HG02938 (cell line): Measurements from ENCODE around the gene SPTLC2.
A peak's percentile ranks its signal among the peaks of the same experiment; 100 is the strongest.

Experiments used
- ATAC-seq: cut with Tn5 transposase; IDR thresholded peaks from one replicate; pipeline ENCODE4 v1.9.1; 2021; ENCODE audit warnings: mild to moderate bottlenecking, moderate library complexity; ENCODE audit not compliant: unreplicated experiment

The SPTLC2 gene

DNA sequence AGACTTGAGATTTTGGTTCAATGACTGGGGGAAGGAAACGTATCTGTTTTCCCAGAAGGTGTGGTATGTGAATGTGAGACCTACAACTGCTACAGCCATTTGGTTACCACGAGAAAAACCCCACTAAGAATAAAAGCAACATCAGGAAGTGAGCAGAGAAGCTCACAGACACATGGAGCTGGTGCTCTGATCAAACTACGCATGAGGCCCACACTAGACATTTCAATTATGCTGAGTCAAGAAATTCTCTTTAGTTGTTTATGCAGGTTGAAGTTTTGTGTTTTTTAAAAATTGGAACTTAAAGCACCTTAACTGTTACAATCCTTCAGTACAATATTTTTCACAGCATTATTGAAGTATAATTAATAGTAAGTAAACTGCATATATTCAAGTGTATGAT lies 8.9 kb upstream of the SPTLC2 start:
- no peak for ATAC-seq

DNA sequence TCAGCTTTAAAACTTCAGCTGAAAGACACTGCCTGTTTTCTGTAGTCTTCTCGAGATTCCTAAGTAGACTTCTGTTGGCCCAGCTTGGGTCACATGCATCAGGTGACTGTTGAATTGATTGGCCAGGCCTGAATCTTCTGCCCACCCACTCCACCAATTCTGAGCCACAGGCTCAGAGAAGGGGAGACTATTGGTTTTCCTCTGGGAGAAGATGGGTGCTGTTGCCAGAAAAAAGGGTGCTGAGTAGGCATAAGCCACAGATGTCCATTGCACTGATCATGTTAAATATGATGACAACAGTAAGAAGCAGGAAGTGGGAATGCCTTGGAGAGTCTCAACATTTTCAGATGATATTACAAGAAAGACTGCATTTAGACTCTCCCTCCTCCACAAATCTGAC lies 6.8 kb upstream of the SPTLC2 start:
- no peak for ATAC-seq

DNA sequence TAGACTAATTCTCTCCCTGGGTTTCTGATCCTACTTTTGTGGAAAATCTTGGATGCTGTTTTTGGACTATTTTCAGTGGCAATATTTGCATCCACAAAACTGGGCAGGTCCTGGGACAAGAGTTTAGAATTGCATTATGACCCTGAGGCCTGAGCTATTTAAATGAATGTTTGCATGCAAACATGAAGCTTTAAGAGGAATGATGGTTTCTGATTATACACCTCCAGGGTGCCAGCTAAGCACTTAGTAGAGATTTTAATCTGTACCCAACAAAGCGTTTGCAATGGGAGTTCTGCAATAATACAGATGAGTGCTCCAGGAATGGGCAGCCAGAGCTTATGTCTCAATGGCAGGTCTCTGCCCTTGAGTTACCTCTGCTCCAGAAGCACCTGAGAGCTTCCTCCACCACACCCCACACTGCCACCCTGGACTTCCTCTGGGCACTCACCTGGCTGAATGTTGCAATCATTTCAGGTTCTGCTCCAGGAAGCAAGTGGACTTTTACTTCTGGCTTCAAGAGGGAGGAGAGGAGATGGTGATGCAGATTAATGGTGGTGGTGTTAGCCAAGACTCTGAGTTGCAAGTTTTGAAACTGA lies 6.0 kb upstream of the SPTLC2 start:
- no peak for ATAC-seq

DNA sequence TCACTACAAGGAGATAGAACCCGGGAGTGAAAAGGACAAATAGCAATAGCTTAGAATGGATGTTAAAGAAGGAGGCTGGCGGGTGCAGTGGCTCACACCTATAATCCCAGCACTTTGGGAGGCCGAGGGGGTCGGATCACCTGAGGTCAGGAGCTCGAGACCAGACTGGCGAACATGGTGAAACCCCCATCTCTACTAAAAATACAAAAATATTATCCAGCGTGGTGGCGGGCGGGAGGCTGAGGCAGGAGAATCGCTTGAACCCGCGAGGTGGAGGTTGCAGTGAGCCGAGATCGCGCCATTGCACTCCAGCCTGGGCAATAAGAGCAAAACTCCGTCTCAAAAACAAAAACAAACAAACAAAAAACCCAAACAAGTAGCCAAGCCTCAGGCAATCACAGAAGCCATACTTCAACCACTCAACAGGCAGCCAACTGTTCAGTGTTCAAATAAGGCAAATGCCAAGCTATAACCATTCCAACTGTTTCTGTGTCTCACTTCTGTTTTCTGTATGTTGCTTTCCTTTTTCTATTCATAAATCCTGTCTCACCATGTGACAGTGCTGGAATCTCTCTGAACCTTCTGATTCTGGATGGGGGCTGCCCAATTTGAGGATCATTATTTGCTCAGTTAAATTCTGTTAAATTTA lies 3.9 kb upstream of the SPTLC2 start:
- ATAC-seq = no peak

DNA sequence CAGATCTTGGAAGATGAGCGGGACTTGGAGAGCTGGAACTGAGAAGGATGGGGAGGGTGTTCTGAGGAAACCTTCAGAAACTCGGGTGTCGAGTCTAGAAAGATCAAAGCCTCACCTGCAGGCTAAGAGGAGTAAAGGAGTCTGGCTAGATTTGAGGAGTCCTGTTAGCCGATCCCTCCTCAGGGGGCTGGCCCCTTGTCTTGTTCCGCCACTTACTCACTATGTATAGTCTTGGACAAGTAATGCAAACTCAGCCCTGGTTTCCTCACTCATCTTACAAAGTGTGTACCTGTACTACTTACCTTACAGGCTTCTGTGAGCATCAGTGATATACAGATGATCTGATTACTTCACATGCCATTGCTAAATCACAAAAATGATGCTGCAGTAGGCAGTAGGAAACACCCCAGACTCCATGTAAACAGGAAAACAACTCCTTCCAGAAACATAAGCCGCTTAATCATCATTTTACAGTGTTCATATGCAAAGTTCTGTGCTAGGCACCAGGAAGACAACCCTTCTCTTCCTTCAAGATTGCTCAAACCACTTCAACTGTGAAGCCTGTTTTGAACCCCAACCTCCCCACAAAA lies 2.0 kb upstream of the SPTLC2 start:
- no peak for ATAC-seq

DNA sequence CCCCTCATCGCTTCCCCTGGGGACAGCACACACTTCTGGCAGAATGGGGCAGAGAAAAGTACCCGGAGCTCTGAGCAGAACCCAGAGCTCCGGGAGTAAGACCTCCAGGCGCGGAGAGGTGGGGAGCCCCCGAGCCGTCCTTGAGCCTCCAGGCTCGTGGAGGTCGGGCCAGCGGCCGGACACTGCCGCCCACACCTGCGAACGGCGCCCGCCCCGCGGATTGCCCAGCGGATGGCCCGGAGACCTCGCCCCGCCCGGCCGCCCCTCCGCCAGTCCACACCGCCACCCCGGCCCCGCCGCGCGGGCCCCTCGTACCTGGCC lies 344 bp downstream of the SPTLC2 start:
- ATAC-seq = peak; percentile 8

DNA sequence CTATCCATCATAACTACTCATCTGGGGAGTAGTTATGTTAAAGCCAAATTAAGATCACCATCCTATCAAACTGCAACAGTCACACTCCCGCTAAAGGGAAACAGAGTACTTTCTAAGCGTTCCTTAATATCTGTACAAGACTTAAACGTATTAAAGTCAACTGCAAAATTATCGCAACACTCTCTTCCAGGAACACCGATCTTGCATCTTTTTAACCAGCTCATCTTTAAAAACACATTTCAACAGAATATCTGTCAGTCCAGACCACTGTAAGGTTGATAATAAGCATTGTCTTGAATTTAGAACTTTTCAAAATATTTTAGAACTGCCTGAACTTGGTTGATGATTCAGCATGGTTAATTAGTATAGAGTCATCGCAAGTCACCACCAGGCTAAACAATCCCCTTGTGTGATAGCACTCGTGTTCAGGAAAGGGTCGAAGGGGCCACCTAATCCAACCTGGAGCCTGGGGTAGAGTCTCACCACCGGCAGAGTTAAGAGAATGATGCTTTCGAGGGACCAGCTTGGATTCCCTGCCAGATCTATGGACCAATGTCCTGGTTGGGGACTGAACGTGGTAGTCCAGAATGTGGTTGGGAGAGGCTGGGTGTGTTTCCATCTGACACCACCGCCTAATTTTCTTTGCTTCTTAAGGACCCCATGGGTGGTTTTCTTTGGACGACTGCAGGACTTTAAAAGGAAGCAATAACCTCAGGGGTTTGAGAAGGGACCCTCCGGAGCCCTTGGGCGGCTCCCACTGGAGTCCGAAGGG lies 890 bp downstream of the SPTLC2 start:
- ATAC-seq = peak; percentile 0

DNA sequence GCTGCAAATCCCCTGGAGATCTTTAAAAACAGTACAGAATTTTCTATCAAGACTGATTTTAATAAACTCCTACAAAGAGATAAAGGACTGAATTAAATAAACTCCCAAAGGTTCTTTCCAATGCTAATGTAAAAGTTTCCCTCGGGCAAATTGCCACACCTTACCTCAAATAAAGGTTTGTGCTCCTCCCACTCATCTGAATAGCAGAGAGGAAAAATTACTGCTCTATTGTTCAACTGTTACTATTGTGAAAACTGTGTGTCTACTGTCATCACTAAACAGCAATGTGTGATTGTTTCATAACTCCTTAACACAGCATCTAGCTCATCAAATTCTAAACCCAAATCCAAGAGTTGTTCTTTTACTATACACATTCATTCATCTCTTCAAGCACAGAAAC lies 3.2 kb downstream of the SPTLC2 start:
- no peak for ATAC-seq

DNA sequence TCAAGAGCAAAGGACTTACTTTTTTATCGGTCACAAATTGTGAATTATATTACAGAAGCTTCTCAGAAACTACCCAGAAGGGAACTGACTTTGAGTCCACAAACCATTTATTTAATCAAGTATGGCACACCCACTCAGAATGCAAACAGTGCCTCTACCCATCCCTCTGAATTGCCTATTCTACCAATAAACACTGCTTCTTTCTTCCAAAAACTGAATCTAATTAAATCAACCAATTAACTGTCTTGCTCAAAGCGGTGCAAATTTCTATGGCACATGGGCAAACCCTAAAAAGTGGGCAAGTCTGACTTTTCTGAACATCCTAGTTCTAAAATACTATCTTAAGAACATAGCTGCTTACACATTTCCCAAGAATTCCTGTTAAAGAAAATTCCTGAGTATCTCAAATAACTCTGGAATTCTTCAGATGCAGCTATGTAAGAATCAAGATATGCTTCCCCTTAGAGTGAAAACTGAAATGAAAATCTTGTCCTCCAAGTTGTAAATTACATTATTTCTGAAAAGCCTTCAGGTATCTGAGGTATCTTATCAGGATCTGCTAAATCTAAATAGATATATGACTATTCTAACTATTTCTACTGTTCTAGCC lies 4.3 kb downstream of the SPTLC2 start:
- ATAC-seq = no peak

DNA sequence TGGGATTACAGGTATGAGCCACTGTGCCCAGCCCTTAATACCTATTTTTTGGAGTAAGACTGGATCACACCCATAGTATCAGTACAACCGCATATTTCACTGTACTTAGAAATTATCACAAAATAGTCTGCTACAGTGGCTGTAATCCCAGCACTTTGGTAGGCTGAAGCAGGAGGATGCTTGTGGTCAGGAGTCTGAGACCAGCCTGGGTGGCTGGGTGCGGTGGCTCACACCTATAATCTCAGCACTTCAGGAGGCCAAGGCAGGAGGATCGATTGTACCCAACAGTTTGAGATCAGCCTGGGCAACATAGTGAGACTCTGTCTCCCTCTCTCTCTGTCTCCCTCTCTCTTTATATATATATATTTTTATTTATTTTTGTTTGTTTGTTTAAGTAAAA lies 5.9 kb downstream of the SPTLC2 start:
- no peak for ATAC-seq

DNA sequence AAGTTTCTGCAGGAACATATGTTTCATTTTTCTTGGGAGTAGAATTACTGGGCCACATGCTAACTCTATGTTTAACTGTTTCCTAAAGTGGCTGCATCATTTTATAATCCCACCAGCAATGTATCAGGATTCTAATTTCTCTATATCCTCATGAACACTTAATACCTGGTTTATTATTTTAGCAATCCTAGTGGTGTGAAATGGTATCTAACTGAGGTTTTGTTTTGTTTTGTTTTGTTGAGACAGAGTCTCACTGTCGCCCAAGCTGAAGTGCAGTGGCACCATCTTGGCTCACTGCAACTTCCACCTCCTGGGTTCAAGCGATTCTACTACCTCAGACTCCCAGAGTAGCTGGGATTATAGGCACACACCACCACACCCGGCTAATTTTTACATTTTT lies 6.5 kb downstream of the SPTLC2 start:
- ATAC-seq = no peak

DNA sequence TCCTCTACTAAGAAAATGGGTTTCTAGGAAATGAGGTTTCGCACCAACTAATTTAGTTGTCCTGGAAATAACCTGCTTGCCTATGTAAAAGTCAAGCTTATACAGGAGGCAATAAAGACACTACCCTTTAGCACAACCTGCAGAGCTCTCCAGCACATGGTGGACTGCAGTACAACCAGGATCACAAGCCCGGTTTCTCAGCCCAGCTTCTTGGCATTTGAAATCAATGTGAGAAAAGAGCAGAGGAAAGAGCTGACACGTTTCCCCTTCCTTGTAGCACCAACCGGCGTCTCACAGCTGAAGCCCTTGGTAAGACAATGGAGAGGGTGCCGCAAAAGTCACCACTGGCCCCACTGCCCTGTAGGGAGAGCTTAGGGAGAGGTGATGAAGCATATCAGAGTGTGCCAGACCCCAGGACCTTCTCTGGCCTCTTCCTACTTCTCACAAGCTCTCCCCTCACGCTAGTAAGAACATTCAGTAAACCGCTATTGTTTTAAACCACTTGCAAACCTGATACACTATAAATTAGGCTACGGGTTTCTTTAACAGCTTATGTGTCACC lies 8.6 kb downstream of the SPTLC2 start:
- peak; percentile 47 for ATAC-seq

DNA sequence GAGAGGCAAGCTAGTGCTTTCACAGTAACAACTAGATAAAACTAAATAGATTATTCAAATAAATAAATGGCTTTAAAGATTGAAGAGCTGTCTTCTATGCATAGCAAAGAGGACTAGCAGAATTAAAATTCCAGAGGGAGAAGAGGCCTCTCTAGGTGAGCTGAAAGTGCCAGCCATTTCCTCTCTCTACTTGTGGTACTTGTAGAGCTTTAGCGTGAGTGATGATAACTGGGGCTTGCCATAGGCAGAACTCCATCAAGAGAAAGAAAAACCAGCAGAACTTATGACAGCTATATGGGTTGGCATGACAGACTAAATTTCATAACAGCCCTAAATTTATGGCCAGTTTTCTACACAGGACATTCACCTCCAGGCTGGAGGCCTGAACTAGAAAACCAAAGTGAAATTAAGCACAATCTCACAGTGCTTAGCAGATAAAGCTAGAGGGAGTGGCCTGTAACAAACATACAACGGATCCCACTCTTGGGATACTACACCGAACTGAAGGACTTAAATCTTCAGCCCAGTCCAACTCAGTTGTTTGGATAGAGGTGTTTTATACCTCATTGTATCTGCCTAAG lies 11.0 kb downstream of the SPTLC2 start:
- no peak for ATAC-seq

DNA sequence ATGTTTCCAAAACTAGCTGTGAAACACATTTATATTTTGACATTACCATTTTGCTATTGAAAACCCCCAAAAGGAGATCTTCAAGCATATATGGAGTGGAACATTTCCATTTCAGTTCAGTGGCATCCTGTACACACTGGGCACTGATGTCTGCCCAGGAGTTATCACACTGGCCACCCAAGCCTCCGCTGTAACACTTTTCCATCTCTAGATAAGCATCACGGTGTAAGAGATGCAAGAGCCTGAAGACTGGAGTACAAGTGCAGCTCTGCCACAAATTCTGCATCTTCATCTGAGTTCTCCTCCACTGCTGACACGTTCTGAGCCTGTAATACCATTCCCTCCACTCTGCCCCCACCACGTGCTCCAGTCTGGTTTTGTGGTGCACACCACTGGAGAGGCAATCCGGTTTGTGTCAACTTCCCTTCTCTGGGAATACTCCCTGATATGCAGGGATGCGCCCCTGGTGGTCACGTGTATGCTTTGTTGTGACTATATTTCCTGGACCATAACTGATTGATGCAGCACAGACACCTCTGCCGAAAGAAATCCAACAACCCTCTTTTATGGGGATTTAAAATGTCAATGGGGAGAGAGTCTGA lies 12.7 kb downstream of the SPTLC2 start:
- ATAC-seq = no peak

DNA sequence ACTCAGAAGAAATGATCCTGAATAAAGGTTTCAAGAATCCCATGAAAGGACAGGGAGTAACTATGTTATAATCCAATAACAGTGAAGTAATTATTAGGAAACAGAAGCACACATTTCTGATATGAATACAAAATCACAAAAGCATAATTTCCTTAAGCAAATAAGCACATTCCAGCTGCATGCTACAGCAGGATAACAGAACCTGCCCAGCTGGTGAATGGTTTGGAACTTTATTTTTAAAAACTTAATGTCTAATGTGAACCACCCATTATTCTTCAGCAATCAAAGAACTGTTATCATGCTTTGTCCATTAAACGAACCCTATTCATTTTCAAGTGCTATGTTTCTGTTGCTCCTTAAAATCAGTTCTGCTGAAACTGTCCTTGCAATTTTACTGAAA lies 13.4 kb downstream of the SPTLC2 start:
- no peak for ATAC-seq

DNA sequence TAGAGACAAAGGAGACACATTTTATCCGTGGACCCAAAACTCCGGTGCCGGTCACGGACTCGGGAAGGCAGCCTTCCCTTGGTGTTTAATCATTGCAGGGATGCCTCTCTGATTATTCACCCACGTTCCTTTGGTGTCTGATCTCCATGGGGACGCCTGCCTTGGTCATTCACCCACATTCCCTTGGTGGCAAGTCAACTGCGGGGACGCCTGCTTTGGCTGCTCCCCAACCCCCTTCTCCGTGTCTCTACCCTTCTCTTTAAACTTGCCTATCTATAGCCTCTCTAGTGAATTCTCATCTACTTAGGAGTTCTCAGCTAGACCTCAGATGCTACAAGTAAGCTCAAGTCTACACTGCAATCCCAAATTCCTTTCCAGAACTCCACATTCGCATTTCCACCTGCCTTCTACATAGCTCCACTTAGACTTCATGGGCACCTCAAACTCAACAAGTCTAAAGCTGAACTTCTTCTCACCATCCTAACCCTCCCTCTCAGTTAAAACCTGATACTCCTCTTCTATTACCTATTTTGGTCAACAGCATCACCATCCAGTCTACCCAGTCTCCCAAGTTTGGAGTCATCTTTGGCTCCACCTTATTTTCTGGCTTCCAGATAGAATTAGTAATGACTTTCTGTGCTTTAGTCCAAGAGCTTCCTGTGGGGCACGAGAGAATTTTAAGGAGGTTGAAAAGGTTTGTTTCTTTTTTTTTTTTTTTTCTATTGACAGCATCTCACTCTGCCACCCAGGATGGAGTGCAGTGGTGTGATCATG lies 14.4 kb downstream of the SPTLC2 start:
- ATAC-seq = no peak

DNA sequence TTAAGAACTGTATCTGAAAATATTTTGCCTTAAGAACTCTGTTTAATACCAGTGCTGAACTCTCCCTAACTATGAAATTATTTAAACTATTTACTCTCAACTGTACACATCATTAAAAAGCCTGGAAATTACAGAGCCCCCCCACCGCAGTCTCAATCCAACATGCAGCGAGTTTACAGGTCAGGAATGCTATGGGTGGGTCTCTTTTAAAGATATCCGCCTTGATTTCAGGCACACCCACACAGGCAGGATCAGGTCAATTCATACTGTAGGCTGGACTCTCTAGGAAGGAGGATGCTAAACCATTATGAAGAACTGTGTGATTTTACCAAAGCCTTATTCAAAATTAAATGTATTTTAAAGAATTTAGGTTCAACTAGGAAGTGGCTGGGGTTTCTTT lies 16.5 kb downstream of the SPTLC2 start:
- ATAC-seq = no peak

DNA sequence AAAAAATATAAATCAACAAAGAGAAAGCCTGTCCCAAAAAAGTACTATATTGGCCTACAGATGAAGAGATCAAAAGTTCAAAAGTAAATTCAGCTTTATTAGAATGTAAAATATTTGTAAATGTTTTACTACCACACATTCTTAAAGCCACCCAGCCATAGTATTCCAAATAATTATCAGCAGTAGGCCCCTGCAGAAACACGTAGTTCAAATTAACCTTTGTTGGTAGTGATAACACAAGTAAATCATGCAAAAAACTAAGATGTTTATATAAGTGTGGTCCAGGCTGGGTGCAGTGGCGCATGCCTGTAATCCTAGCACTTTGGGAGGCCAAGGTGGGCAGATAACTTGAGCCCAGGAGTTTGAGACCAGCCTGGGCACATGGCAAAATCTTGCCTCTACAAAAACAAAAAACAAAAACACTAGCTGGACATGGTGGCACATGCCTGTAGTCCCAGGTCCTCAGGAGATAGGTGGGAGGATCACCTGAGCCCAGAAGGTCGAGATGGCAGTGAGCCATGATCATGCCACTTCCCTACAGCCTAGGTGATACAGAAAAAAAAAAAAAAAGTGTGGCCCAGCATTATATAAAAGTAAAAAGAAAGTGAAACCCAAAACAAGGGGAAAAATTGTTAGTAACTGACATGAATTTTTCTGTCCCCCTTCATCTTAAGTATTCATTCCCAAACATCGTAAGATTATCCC lies 17.9 kb downstream of the SPTLC2 start:
- no peak for ATAC-seq

DNA sequence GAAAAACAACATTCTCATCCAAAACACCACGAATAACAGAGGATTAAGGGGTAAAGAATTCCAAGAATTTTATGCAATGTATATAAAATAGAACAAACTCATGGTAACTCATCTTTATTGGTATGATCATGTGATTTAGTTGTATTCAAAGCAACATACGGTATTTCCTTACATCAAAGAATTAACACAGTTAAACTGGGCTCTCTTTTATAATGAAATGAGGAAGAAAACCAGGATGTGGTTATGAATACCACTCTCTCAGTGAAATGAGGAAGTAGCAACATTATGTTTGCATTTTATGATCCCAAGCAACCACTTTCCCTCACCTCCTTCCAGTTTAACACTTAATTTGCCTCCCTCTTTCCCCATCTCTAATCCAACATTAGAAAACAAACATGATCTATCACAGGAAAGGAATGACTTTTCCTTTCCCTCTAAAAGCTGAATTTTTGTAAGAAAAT lies 22.9 kb downstream of the SPTLC2 start:
- peak; percentile 58 for ATAC-seq
